Activated T-helper 1 cell treated with anti-CD3 and anti-CD28 coated beads, Interleukin-12 subunit alpha, Interleukin-12 subunit beta, Interleukin-2, Interleukin-4 antibody, amounts not matched to agents 30 ng/mL and 10 ng/mL and 1 ng/mL, durations not matched to agents 14 hours and 24 hours and 36 hours (primary cell): ENCODE data around the gene HHEX. TPM values are rescaled to one million over a fixed set of nuclear protein-coding genes. Genes with fewer than 3 reads are reported as not detected.
"Not testable (repeated sequence)": the region's sequence is repeated elsewhere in the genome, so short reads cannot be mapped to it uniquely, and the experiment has no call there.

ENCODE experiments used
- DNase-seq: peaks from one replicate; pipeline ENCODE4 v3.0.0; 2021; ENCODE audit warnings: low spot score
- H3K27ac Mint-ChIP-seq: one replicate; pipeline ENCODE4 v1.8.0; 2021; ENCODE audit warnings: mild to moderate bottlenecking, mixed read lengths
- H3K27me3 Mint-ChIP-seq: one replicate; pipeline ENCODE4 v1.8.0; 2022; ENCODE audit warnings: mild to moderate bottlenecking, moderate library complexity, mixed read lengths; ENCODE audit not compliant: insufficient read depth
- H3K36me3 Mint-ChIP-seq: one replicate; pipeline ENCODE4 v1.8.0; 2021; ENCODE audit warnings: low read depth, mixed read lengths
- H3K4me1 Mint-ChIP-seq: one replicate; pipeline ENCODE4 v1.8.0; 2021; ENCODE audit warnings: low read depth, mixed read lengths
- H3K4me3 Mint-ChIP-seq: one replicate; pipeline ENCODE4 v1.8.0; 2021; ENCODE audit warnings: mild to moderate bottlenecking, moderate library complexity, mixed read lengths
- H3K9me3 Mint-ChIP-seq: one replicate; pipeline ENCODE4 v1.8.0; 2021; ENCODE audit warnings: mixed read lengths
- intact Hi-C: fragments of 100-400 bp; cut with micrococcal nuclease; formaldehyde crosslinking; loops from one replicate; pipeline ENCODE4 v1.15.1; 2024
- total RNA-seq: library from RNA; stranded (reverse); gene quantifications from 2 replicates; pipeline ENCODE4 v1.2.3, GENCODE V29; 2022

HHEX gene
- total RNA-seq, 1 donor from 2014 or later: 0.16 TPM

DNA sequence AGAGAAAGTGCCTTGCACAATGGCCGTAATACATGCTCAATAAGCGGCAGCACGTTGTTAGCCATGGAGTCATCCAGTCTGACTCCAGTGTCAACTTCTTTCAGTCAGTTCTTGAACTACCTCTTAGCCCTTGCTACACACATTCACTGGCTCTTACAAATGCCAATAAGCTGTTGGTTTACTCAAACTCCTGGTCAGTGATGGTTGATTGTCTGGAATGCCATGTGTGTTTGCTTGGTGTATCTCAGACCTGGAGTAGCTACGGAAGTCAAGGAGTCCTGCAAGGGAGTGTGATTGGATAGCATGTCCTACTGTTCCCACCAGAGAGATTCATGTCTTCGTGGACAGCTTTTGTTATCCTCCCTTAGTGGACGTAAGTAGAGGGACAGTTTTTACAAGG, 37.4 kb downstream of the HHEX start:
- Mint-ChIP-seq H3K27ac (no peak overlapping the region), H3K27me3 (peaks cover 13% of the 10 kb centered on the region), H3K4me3 (no peak overlapping the region), H3K4me1 (no peaks in the 10 kb centered on the region), H3K36me3 (no peaks in the 10 kb centered on the region), H3K9me3 (no peaks in the 10 kb centered on the region)
- intact Hi-C loops: no loop called here
- DNase-seq: no peak

DNA sequence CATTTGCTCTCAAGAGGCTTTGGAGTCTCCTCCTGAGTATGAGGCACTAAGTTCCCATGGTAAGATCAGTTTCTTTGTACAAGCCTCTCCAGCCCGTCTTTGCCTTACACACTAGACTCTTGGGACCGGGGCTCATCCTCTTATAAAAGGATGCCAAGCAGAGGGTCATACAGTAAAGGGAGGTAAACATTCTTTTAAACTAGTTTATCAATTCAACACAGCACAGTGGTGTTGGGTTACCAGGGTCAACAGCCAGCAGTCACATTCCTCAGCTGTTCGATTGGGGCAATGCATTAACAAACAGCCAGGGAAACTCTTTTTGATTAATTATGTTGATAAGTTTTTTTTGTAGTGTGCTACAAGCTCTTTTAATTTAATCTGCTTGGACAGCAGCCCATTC, 37.8 kb downstream of the HHEX start:
- Mint-ChIP-seq H3K9me3 (no peaks in the 10 kb centered on the region), H3K27ac (no peak overlapping the region), H3K36me3 (no peaks in the 10 kb centered on the region), H3K4me1 (no peaks in the 10 kb centered on the region), H3K27me3 (peaks cover 15% of the 10 kb centered on the region), H3K4me3 (no peak overlapping the region)
- DNase-seq: no peak
- intact Hi-C loops: no loop called here

DNA sequence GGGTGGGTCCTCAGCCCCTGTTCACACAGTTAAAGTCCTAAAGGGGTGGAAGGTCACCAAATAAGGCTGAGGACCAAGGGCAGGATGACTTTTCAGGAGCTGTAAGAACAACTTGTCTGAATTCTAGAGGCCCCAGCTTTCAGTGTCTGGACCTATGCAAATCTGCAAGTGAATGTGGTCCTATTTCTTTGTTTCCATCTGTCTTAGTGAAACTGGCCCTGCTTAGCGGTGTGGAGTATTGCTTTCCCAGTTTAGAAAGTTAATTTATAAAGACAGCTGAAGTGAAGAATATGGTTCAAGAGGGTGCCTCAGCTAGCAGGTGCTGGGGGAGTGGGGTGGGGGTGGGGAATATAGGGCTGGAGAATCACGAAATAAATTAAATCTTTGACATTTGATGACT, 40.1 kb downstream of the HHEX start:
- Mint-ChIP-seq H3K27me3 (peaks cover 16% of the 10 kb centered on the region), H3K9me3 (no peaks in the 10 kb centered on the region), H3K36me3 (no peaks in the 10 kb centered on the region), H3K4me1 (no peaks in the 10 kb centered on the region), H3K4me3 (no peak overlapping the region), H3K27ac (no peak overlapping the region)
- intact Hi-C loops: no loop called here
- DNase-seq: no peak

DNA sequence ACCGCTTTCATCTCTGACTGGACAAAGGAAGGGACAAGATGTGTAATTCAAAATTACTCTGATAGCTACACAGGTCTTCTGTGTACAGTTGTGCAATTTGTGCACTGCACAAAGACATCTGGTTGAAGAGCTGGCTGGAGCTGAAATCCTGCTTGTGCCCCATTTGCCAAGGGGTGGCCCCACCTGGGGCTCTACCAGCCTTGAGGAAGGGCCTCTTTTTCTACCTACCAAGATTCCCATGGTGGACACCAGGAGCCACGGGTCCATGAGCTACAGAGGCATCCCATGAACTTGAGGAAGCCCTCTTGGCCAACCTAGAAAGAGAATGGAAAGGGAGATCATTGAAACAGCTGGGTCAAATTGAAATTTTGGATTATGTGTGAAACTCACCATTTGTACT, 43.2 kb downstream of the HHEX start:
- intact Hi-C loops: no loop called here
- H3K4me1 Mint-ChIP-seq: no peaks in the 10 kb centered on the region
- H3K9me3 Mint-ChIP-seq: no peaks in the 10 kb centered on the region
- H3K27me3 Mint-ChIP-seq: peaks cover 13% of the 10 kb centered on the region
- no peaks in the 10 kb centered on the region for H3K36me3 Mint-ChIP-seq
- DNase-seq: no peak
- H3K4me3 Mint-ChIP-seq: no peak overlapping the region
- H3K27ac Mint-ChIP-seq: no peak overlapping the region

DNA sequence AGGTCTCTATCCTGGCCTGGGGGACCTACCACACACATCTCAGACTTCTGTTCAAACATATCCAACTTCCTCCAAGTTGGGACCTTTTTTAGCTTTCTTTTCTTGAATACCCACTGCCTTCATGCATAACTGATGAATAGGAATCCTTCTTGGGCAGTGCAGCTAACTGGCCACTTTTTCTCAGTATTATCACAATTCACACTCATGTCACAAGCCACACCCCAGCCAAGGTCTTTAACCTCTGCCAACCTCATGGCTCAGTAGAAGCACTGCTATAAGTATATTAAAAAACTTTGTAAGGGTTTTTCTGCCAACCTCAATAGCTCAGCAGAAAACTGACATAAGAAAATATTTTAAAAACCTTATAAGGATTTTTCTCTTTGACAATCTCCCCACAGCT, 44.5 kb downstream of the HHEX start:
- intact Hi-C loops: no loop called here
- no peak for DNase-seq

DNA sequence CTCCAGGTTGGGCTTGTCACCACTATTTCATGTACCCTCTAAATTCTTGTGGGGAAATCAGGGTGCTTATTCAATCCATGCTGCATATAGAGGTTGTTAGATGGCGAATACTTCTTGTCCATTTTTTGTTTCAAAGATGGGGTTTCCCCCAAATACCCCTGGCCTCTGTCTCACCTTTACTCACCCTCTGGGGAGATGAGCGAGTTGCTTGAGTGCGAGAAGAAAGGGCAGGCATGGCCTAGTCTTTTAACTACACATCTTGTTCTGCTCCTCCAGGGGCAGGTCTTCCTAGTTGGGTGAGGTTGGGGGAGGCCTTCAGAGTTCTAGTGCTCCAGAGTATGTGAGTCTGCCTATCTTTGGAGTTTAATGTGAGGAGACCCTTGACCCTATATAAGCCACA, 46.2 kb downstream of the HHEX start:
- DNase-seq: no peak
- H3K36me3 Mint-ChIP-seq: no peaks in the 10 kb centered on the region
- intact Hi-C loops: no loop called here
- peaks cover 9% of the 10 kb centered on the region for H3K27me3 Mint-ChIP-seq
- H3K4me1 Mint-ChIP-seq: no peaks in the 10 kb centered on the region
- no peak overlapping the region for H3K4me3 Mint-ChIP-seq
- H3K9me3 Mint-ChIP-seq: no peaks in the 10 kb centered on the region
- no peak overlapping the region for H3K27ac Mint-ChIP-seq

More for the DNA sequence above, 44.5 kb downstream of the HHEX start:
- H3K4me3 Mint-ChIP-seq: no peak overlapping the region
- H3K9me3 Mint-ChIP-seq: no peaks in the 10 kb centered on the region
- no peaks in the 10 kb centered on the region for H3K36me3 Mint-ChIP-seq
- H3K4me1 Mint-ChIP-seq: no peaks in the 10 kb centered on the region
- peaks cover 11% of the 10 kb centered on the region for H3K27me3 Mint-ChIP-seq
- H3K27ac Mint-ChIP-seq: no peak overlapping the region

DNA sequence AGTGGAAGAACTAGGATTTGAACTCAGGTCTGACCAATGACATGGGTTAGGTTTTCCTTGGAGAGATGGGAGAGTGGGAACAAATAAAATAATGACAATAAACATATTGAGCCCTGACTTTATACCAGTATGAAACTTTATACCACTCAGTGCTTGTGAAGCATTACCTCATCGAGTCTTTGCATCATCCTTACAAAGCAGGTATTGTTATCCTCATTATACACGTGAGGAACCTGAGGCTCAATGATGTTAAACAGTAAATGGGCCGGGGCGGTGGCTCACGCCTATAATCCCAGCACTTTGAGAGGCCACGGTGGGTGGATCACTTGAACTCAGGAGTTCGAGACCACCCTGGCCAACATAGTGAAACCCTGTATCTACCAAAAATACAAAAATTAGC, 47.7 kb downstream of the HHEX start:
- Mint-ChIP-seq H3K4me1 (peaks cover 4% of the 10 kb centered on the region), H3K4me3 (no peak overlapping the region), H3K9me3 (no peaks in the 10 kb centered on the region), H3K27ac (no peak overlapping the region), H3K27me3 (peaks cover 8% of the 10 kb centered on the region), H3K36me3 (no peaks in the 10 kb centered on the region)
- no peak for DNase-seq
- intact Hi-C loops: no loop called here

DNA sequence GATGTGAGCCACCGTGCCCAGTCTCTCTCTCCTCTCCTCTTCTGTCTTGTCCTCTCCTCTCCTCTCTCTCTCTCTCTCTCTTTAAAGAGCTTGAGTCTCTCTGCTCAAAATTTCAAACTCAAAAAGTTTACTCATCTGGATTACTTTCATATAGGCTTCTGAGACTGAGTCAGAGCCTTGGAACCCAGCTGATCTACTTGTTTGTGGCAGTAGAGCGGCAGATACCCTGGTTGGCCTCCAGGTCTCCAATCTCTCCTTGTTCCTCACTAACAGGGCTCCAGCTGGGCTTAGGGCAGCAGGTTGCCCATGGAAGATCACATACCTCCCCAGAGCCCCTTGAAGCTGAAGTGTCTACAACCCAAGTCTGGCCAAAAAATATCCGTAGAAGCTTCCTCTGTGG, 51.0 kb downstream of the HHEX start:
- no peak for DNase-seq
- Mint-ChIP-seq H3K4me1 (peaks cover 7% of the 10 kb centered on the region), H3K27me3 (peaks cover 6% of the 10 kb centered on the region), H3K27ac (no peak overlapping the region), H3K9me3 (no peaks in the 10 kb centered on the region), H3K4me3 (no peak overlapping the region), H3K36me3 (no peaks in the 10 kb centered on the region)
- intact Hi-C loops: no loop called here

DNA sequence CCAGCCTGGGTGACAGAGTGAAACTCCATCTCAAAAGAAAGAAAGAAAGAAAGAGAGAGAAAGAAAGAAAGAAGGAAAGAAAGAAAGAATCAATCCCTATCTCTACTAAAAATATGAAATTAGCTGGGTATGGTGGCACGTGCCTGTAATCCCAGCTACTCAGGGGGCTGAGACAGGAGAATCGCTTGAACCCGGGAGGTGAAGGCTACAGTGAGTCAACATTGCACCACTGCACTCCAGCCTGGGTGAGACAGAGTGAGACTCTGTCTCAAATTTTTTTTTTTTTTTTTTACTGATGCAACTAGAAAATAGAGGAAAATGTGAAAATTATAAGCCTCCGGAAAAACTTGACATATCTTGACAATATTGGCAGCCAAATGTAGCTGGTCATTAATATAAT, 52.0 kb downstream of the HHEX start:
- H3K9me3 Mint-ChIP-seq, H3K36me3 Mint-ChIP-seq, intact Hi-C loops, H3K4me3 Mint-ChIP-seq, H3K27ac Mint-ChIP-seq, H3K4me1 Mint-ChIP-seq, DNase-seq, H3K27me3 Mint-ChIP-seq: not testable (repeated sequence)

DNA sequence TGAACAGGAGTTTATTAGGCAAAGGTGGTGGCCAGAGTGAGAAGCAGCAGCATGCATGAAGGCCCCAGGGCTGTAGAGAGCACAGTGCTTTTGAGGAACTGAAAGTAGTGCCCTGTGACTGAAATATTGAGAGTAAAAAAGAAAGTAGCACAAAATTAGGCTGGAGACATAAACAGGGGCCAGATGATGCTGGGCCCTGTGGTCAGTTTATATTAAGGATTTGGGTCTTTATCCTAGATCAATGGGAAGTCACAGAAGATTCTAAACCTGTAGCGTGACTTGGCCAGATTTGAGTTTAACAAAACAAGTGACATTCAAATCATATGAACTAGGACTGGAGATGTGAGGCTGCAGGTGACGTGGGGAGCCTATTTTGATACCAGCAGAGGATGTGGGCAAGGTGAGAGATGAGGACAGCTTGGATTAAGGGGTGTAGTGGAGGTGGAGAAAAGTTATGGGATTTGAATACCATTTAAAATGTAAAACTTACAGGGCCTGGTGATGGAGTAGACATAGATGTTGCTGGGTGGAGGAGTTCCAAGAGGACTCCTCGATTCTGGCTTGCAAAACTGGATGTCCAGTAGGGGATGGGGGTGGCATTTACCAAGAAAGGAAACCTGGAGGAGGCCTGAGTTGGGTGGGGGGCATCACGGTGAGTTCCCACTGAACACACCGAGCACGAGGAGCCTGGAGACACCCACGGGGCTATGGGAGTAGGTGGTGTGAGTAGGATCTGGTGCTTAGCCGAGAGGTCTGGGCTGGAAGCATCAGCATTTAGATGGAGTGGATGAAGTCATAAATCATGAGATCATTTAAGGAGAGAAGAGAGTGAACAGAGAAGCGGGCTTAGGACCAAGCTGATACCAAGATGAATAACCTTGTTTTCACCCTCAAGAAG, 52.8 kb downstream of the HHEX start:
- Mint-ChIP-seq H3K36me3 (no peaks in the 10 kb centered on the region), H3K4me1 (peaks cover 15% of the 10 kb centered on the region), H3K4me3 (no peak overlapping the region), H3K27me3 (peaks cover 5% of the 10 kb centered on the region), H3K9me3 (no peaks in the 10 kb centered on the region), H3K27ac (peak overlapping the region; percentile 15)
- no peak for DNase-seq
- intact Hi-C loops: no loop called here

Other genes starting within 250 kb of the HHEX start
- gene IDE, start 115.9 kb upstream of the HHEX start, total RNA-seq: 43.4 and 54.5 TPM in 2 replicates
- gene KIF11, start 96.8 kb upstream of the HHEX start, total RNA-seq: 37.3 and 38.7 TPM in 2 replicates
- 13.5 TPM in 2 replicates for gene EXOC6, start 158.6 kb downstream of the HHEX start, total RNA-seq